Measurements from ENCODE around the gene SMIM35.

- TF ChIP-seq ZNF24 (tag by site-specific recombination; IDR thresholded peaks at IDR 0.05) (no peak), ZNF18 (tag by site-specific recombination; IDR thresholded peaks at IDR 0.05) (no peak), SP2 (tag by site-specific recombination; IDR thresholded peaks at IDR 0.05) (no peak), ZNF23 (tag by site-specific recombination; IDR thresholded peaks at IDR 0.05; ENCODE audit: borderline replicate concordance) (no peak), ZNF791 (tag by site-specific recombination; IDR thresholded peaks at IDR 0.05) (no peak), PBX3 (CRISPR knock-in tag; IDR thresholded peaks at IDR 0.05) (no peak), ZNF600 (tag by site-specific recombination; IDR thresholded peaks at IDR 0.05) (no peak), ZNF830 (tag by site-specific recombination; IDR thresholded peaks at IDR 0.05; ENCODE audit: low read depth) (no peak), ZNF211 (tag by site-specific recombination; IDR thresholded peaks at IDR 0.05; ENCODE audit: low read depth) (no peak), ZNF114 (tag by site-specific recombination; IDR thresholded peaks at IDR 0.05) (no peak)
- TF ChIP-seq, protein P1, sequence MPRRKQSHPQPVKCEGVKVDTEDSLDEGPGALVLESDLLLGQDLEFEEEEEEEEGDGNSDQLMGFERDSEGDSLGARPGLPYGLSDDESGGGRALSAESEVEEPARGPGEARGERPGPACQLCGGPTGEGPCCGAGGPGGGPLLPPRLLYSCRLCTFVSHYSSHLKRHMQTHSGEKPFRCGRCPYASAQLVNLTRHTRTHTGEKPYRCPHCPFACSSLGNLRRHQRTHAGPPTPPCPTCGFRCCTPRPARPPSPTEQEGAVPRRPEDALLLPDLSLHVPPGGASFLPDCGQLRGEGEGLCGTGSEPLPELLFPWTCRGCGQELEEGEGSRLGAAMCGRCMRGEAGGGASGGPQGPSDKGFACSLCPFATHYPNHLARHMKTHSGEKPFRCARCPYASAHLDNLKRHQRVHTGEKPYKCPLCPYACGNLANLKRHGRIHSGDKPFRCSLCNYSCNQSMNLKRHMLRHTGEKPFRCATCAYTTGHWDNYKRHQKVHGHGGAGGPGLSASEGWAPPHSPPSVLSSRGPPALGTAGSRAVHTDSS (tag by site-specific recombination; IDR thresholded peaks at IDR 0.05) = no peak
- TF ChIP-seq, protein P2, sequence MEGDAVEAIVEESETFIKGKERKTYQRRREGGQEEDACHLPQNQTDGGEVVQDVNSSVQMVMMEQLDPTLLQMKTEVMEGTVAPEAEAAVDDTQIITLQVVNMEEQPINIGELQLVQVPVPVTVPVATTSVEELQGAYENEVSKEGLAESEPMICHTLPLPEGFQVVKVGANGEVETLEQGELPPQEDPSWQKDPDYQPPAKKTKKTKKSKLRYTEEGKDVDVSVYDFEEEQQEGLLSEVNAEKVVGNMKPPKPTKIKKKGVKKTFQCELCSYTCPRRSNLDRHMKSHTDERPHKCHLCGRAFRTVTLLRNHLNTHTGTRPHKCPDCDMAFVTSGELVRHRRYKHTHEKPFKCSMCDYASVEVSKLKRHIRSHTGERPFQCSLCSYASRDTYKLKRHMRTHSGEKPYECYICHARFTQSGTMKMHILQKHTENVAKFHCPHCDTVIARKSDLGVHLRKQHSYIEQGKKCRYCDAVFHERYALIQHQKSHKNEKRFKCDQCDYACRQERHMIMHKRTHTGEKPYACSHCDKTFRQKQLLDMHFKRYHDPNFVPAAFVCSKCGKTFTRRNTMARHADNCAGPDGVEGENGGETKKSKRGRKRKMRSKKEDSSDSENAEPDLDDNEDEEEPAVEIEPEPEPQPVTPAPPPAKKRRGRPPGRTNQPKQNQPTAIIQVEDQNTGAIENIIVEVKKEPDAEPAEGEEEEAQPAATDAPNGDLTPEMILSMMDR (tag by site-specific recombination; IDR thresholded peaks at IDR 0.05) = no peak
Measured at GRCh38 chr11:118048472-118049370, 38.0 kb downstream of the SMIM35 start.
